K562 (cell line): ENCODE results near the gene ADGRE2.

Source experiments
- GATAD2B ChIP-seq: fragments of 450-650 bp; IDR thresholded peaks from 2 replicates; pipeline ENCODE4 v1.6.1; 2017; ENCODE audit warnings: mild to moderate bottlenecking, borderline replicate concordance
- ILF3 ChIP-seq: fragments of 450-650 bp; IDR thresholded peaks from 2 replicates; pipeline ENCODE4 v1.6.1; 2018; ENCODE audit warnings: antibody characterized with exemption, mild to moderate bottlenecking, moderate library complexity, borderline replicate concordance
- MAZ ChIP-seq, 2 experiments: fragments of 450-650 bp in 1 of 2; sonication (generic) in 1 of 2; formaldehyde crosslinking; IDR thresholded peaks in 1 of 2; conservative IDR thresholded peaks in 1 of 2; 2 replicates each; pipeline versions ENCODE4 v1.4.0 to v1.5.0; 2020; ENCODE audit warnings: mild to moderate bottlenecking in 1 of 2, missing genetic modification reagents in 1 of 2
- MED1 ChIP-seq: sonication (generic); formaldehyde crosslinking; IDR thresholded peaks from 2 replicates; pipeline ENCODE4 v1.8.1; 2023; ENCODE audit warnings: missing genetic modification reagents, borderline replicate concordance
- TF ChIP-seq, protein P1 (sequence below): sonication (generic); formaldehyde crosslinking; IDR thresholded peaks from 2 replicates; pipeline ENCODE4 v1.8.0; 2022; ENCODE audit warnings: mild to moderate bottlenecking, missing genetic modification reagents
- TF ChIP-seq, protein P2 (sequence below), 2 experiments: fragments of 200-800 bp in 1 of 2; sonication (Bioruptor generic) in 1 of 2; sonication (generic) in 1 of 2; formaldehyde crosslinking in 1 of 2; IDR thresholded peaks in 1 of 2; conservative IDR thresholded peaks in 1 of 2; 2 replicates each; pipeline versions ENCODE4 v1.5.0 to v1.6.1; 2016 to 2020; ENCODE audit warnings: missing compliant biosample characterization in 1 of 2, missing genetic modification characterization in 1 of 2, missing genetic modification reagents in 1 of 2

DNA sequence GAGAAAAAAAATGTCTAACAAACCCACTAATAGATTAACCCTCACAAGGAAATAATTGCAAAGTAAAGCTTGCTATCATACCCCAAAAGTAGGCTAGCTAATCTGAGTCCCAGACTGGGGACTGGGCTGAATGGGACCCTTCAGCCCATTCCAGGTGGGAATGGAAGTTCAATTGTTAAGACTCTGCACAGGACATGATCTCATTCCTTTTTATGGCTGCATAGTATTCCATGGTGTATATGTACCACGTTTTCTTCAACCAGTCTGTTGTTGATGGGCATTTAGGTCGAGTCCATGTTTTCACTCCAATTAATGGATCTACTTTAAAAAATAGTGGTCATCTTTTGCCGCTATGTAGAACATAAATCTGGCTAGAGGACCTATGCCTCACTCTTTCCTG lies 38.7 kb upstream of the ADGRE2 start:
- TF ChIP-seq ILF3, result no peak
- no peak for TF ChIP-seq MAZ (CRISPR knock-in tag; conservative IDR thresholded peaks at IDR 0.05 in 1 of 2, IDR thresholded peaks at IDR 0.05 in 1 of 2)
- TF ChIP-seq, protein P1, sequence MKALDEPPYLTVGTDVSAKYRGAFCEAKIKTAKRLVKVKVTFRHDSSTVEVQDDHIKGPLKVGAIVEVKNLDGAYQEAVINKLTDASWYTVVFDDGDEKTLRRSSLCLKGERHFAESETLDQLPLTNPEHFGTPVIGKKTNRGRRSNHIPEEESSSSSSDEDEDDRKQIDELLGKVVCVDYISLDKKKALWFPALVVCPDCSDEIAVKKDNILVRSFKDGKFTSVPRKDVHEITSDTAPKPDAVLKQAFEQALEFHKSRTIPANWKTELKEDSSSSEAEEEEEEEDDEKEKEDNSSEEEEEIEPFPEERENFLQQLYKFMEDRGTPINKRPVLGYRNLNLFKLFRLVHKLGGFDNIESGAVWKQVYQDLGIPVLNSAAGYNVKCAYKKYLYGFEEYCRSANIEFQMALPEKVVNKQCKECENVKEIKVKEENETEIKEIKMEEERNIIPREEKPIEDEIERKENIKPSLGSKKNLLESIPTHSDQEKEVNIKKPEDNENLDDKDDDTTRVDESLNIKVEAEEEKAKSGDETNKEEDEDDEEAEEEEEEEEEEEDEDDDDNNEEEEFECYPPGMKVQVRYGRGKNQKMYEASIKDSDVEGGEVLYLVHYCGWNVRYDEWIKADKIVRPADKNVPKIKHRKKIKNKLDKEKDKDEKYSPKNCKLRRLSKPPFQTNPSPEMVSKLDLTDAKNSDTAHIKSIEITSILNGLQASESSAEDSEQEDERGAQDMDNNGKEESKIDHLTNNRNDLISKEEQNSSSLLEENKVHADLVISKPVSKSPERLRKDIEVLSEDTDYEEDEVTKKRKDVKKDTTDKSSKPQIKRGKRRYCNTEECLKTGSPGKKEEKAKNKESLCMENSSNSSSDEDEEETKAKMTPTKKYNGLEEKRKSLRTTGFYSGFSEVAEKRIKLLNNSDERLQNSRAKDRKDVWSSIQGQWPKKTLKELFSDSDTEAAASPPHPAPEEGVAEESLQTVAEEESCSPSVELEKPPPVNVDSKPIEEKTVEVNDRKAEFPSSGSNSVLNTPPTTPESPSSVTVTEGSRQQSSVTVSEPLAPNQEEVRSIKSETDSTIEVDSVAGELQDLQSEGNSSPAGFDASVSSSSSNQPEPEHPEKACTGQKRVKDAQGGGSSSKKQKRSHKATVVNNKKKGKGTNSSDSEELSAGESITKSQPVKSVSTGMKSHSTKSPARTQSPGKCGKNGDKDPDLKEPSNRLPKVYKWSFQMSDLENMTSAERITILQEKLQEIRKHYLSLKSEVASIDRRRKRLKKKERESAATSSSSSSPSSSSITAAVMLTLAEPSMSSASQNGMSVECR (CRISPR knock-in tag), result no peak
- no peak for TF ChIP-seq GATAD2B
- no peak for TF ChIP-seq MED1 (CRISPR knock-in tag)
- TF ChIP-seq, protein P2, sequence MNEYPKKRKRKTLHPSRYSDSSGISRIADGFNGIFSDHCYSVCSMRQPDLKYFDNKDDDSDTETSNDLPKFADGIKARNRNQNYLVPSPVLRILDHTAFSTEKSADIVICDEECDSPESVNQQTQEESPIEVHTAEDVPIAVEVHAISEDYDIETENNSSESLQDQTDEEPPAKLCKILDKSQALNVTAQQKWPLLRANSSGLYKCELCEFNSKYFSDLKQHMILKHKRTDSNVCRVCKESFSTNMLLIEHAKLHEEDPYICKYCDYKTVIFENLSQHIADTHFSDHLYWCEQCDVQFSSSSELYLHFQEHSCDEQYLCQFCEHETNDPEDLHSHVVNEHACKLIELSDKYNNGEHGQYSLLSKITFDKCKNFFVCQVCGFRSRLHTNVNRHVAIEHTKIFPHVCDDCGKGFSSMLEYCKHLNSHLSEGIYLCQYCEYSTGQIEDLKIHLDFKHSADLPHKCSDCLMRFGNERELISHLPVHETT (CRISPR knock-in tag; conservative IDR thresholded peaks at IDR 0.05 in 1 of 2, IDR thresholded peaks at IDR 0.05 in 1 of 2), result no peak
